ENCODE data around the gene PPP1R12A.
A peak's percentile ranks its signal among the peaks of the same experiment; 100 is the strongest.
"Not testable (repeated sequence)": the region's sequence is repeated elsewhere in the genome, so short reads cannot be mapped to it uniquely, and the experiment has no call there.

Gene PPP1R12A

DNA sequence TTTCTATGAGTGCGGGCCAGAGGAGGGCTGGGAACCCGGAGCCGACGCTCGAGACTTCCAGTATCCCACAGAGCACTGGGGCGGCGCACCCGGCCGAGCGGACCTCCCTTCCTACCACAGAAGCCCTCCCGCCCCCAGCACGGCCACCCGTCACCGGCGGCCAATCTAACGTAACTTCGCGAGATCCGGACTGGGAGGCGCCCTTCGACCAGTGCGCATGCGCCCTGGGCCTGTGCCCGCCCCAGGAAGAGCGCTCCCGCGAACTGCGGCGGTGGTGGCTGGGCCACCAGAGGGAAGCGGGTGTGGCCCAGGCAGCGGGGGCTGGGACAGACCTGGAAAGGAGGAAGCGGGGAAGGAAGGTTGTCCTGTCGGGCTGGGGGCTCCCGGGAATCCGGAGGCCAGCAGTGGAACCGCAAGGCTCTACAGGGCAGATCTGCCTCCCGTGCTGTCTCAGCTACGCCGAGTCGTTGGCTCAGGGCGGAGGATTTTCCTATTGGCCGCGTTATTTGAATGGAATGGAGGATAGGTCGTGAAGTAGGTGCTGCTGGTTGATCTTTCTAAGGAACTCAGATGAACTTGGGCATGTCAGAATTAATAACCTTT, at the start of gene PPP1R12A:
PPP1R12A (minus strand) TSS at position 77 of the 603 bp plus-strand sequence. CDS start 166 bp downstream, outside the sequence.
- DNase-seq = peak; percentile 94

DNA sequence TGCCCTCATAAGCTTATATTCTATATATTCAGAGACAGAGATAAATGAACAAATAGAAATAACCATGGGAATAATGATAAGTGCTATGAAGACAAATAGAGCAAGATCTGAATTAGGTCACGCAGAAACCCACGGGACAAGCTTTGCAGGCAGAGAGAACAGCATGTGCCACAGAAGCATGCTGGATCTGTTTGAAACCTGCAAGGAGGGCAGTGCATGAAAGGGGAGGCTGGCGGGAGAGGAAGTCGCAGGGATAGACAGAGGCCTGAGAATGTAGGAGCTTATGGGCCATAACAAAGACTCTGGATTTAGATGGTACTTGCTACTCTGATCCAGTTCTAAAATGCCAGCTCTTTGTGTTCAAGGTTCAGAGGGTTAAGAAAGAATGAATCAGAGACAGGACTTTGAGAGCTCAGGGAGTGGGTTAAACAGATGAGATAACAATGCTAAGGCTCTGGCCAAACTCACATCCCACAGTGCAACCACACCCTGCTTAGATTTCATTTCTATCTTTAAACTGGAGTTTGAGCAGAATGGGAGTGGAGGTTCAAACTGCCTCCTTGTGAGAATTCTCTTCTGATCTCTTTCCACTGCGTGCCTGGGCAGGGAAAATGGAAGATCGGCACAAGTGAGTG, 49.2 kb upstream of the PPP1R12A start:
- no peak for DNase-seq

DNA sequence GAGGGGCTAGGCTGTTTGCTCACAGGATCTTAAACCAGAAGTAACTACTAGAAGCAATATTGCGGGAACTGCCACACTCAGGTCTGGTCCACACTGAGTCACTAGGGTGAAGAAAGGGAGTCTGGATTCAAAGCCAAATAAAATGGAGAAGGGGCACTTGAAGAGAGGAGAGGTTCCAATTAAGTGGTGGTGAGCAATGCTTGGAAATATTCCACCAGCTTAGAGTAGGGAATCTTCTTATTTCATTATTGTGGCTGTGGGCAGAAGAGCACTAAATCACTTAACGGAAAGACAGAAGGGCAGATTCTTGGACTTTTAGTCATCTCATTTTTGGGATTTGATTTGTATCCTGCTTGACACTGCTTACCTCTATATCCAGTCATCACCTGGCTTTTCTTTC, 48.6 kb upstream of the PPP1R12A start:
- no peak for DNase-seq

GRCh38 chr12:79982086-79983062, 47.5 kb upstream of the PPP1R12A start:
- DNase-seq = no peak

DNA sequence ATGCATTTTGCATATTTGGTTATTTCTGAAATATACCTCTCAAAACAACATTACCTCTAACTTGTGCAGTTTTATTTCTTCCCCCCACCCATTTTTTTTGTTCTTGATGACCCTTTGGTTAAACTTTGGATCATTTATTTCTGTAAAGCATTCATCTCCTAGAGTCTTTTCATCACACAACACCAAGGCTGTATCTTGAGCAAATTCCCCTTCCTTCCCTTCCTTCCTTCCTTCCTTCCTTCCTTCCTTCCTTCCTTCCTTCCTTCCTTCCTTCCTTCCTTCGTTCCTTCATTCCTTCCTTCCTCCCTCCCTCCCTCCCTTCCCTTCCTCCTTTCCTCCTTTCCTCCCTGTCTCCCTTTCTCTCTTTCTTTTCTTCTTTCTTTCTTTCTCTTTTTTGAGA, 43.8 kb upstream of the PPP1R12A start:
- DNase-seq = no peak

- DNase-seq = not testable (repeated sequence)
Measured at GRCh38 chr12:79977856-79978460, 43.1 kb upstream of the PPP1R12A start.

DNA sequence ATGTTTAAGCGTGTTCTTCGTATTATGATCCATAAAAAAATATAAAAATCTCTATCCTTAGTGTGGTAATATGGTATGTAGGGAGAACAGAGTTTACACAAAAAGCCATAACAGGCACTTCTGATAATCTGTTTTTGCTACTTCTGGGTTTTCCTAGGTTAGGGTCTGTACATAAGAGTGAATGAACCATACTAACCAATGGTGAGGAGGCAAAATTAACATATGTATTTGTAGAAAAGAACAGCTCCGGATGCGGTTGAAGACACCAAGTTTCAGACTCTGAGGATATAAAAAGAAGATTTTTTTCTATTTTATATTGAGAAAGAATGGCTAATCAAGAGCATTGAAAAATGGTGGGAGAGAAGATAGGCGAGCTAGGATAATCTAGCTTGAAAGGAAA, 40.2 kb upstream of the PPP1R12A start:
- DNase-seq = no peak

DNA sequence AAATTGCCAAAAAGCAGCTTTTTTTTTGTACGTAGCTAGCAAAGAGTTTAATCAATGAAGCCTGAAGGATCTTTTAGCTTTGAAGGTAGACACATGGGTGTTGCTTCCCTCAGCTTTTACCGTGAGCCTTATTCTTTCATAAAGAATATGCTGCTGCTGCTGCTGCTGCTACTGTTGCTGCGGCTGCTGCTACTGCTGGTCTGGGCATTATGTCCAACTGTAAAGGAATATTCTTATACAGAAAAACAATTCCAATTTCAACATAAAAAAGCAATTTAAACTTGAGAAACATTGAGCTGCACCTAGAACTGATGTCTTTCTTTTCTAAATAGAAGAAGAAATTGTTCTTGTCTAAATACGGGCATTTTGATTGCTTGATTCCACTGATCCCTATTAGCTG, 38.9 kb upstream of the PPP1R12A start:
- DNase-seq = no peak

DNA sequence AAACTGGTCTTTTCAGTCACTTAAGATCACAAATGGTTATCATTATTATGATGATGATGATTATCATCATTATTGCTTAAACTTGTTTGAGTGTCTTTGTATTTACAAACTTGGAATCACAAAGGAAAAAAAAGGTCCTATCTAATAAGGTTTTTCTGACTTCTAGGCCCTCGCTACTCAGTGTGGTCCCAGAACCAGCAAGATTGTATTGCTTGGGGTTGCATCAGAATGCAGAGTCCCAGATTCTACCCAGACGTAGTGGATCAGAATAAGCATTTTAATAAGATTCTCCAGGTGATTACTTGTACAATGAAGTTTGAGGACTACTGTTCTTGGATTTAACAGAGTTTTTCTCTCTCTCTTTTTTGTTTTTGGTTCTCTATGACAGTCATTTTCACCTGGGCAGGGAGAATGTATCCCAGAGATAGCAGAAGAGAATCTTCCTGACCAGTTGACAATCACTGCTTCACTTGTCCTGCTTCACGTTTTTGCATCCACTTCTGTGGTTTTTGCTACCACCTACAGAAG, 29.3 kb upstream of the PPP1R12A start:
- no peak for DNase-seq

GRCh38 chr12:79961411-79961810, 26.5 kb upstream of the PPP1R12A start:
- no peak for DNase-seq

DNA sequence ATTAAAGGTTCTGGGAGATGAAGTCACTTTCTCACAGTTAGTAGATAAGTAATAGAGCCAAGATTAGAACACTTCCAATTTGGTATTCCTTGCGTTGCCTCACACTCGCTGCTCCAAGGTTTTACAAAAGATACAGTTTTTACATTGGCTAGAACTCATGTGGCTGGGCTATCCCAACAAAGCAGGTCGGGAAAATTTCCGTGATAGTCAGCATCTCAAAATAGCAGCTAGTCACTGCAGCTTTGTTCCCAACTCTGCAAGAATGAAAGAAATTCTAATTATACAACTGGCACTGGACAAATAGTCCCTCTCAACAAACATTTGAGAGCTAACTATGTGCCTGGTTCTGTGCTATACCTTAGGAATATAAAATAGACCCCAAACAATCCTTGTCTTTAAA, 24.6 kb upstream of the PPP1R12A start:
- no peak for DNase-seq

GRCh38 chr12:79956896-79957295, 22.0 kb upstream of the PPP1R12A start:
- DNase-seq = no peak

GRCh38 chr12:79955561-79955960, 20.7 kb upstream of the PPP1R12A start:
- no peak for DNase-seq

GRCh38 chr12:79954037-79954610, 19.2 kb upstream of the PPP1R12A start:
- DNase-seq = no peak

DNA sequence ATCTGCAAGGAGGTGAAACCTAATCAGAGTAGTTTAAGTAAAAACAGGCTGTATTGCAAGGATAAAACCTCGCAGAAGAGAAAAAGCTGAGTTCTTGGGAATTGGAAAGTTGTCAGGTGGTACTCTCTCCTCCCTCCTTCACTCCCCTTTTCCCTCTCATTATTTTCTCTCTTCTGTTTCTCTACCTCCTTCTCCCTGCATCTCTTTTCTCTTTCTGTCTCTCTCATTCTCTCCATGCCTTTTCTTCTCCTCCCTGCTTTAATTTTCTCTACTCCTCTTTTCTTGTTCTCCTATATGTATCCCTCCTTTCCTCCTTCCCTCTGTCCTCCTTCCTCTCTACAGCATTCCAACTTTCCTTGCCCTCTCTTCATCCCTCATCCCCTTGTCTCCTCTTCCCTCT, 14.2 kb upstream of the PPP1R12A start:
- no peak for DNase-seq

- peak; percentile 67 for DNase-seq
Measured at GRCh38 chr12:79945433-79945832, 10.5 kb upstream of the PPP1R12A start.

DNA sequence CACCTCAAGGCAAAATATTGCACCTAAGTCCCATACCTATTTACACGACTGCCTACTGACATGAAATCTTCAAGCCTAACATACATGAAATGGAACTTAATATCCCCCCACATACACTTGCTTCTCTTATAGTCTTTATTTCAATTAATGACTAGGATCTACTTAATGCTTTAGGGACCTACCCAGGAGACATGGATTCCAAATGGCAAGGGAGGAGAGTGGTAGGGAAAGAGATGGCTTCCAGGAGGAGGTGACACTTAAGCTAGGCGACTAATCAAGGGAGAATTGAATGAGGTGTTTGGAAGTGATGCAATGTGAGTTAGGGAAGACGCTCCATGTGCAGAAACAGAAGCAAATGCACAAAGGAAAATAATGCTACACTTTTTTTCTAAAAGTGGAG, 9.7 kb upstream of the PPP1R12A start:
- DNase-seq = no peak

DNA sequence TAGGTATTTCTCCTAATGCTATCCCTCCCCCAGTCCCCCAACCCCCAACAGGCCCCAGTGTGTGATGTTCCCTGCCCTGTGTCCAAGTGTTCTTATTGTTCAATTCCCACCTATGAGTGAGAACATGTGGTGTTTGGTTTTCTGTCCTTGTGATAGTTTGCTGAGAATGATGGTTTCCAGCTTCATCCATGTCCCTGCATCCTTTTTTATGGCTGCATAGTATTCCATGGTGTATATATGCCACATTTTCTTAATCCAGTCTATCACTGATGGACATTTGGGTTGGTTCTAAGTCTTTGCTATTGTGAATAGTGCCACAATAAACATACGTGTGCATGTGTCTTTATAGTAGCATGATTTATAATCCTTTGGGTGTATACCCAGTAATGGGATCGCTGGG, 7.9 kb upstream of the PPP1R12A start:
- DNase-seq = not testable (repeated sequence)

- no peak for DNase-seq
Measured at GRCh38 chr12:79939728-79940310, 4.9 kb upstream of the PPP1R12A start.

GRCh38 chr12:79938843-79939242, 3.9 kb upstream of the PPP1R12A start:
- no peak for DNase-seq

DNA sequence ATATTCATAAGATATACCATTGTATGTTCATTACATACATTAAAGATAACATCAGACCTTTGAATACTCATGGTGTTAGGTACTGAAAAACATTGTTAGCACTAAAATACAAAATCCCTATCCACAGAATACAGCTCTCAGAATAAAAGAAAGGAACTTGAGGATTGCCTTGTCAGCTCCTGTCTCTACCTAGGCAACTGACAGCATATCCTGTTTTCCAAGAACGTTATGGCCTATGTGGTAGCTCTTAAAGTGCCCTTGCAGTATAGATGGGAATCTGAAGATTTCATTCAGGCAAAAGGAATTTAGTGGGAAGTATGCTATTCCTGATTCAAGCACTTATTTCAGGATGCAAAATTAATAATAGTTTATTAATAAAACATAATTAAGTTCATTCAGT, 1.8 kb upstream of the PPP1R12A start:
- no peak for DNase-seq

- no peak for DNase-seq
Measured at GRCh38 chr12:79935624-79936345, 888 bp upstream of the PPP1R12A start.

Measured in NCI-H526 treated with DMSO at 0.1 percent for 48 hours (cell line).